Smooth muscle cell (in vitro differentiated cells): ENCODE measurements around the gene TMEM212. TPM values are rescaled to one million over a fixed set of nuclear protein-coding genes. Genes with fewer than 3 reads are reported as not detected.

Experiments
- DNase-seq: peaks from one replicate; lab custom pipeline; 2025; ENCODE audit not compliant: unreplicated experiment; lab: John Stamatoyannopoulos, UW
- H2AFZ ChIP-seq: fragments of 200-600 bp; sonication (generic); 2 replicates; pipeline ENCODE4 v1.6.0; 2016; ENCODE audit warnings: antibody characterized with exemption, low read depth, mild to moderate bottlenecking
- H3F3A ChIP-seq: fragments of 200-600 bp; sonication (generic); 2 replicates; pipeline ENCODE4 v1.6.0; 2017; ENCODE audit warnings: antibody characterized with exemption, low read depth
- H3K27ac ChIP-seq: fragments of 200-600 bp; sonication (generic); 2 replicates; pipeline ENCODE4 v1.5.1; 2016; ENCODE audit warnings: low read depth, mild to moderate bottlenecking
- H3K27me3 ChIP-seq: fragments of 200-600 bp; sonication (generic); 2 replicates; pipeline ENCODE4 v1.6.1; 2016; ENCODE audit warnings: low read depth, mild to moderate bottlenecking
- H3K36me3 ChIP-seq: fragments of 200-600 bp; sonication (generic); 2 replicates; pipeline ENCODE4 v1.5.1; 2016; ENCODE audit warnings: low read depth
- H3K4me1 ChIP-seq: fragments of 200-600 bp; sonication (generic); 2 replicates; pipeline ENCODE4 v1.5.1; 2016; ENCODE audit warnings: low read depth
- H3K4me2 ChIP-seq: fragments of 200-600 bp; sonication (generic); 2 replicates; pipeline ENCODE4 v1.6.0; 2016; ENCODE audit warnings: mild to moderate bottlenecking
- H3K4me3 ChIP-seq: fragments of 200-600 bp; sonication (generic); 2 replicates; pipeline ENCODE4 v1.5.1; 2016; ENCODE audit warnings: mild to moderate bottlenecking
- H3K79me2 ChIP-seq: fragments of 200-600 bp; sonication (generic); 2 replicates; pipeline ENCODE4 v1.6.0; 2016; ENCODE audit warnings: low read depth, mild to moderate bottlenecking
- H3K9ac ChIP-seq: fragments of 200-600 bp; sonication (generic); 2 replicates; pipeline ENCODE4 v1.6.0; 2016; ENCODE audit warnings: low read depth
- H3K9me3 ChIP-seq: fragments of 200-600 bp; sonication (generic); replicated peaks from 2 replicates; pipeline ENCODE4 v1.5.1; 2016; ENCODE audit warnings: low read depth
- H4K20me1 ChIP-seq: fragments of 200-600 bp; sonication (generic); 2 replicates; pipeline ENCODE4 v1.6.0; 2016; ENCODE audit warnings: low read depth
- CTCF ChIP-seq: fragments of 200-600 bp; sonication (generic); IDR thresholded peaks from 2 replicates; pipeline ENCODE4 v1.5.1; 2017; ENCODE audit warnings: borderline replicate concordance, mild to moderate bottlenecking, antibody characterized with exemption; ENCODE audit not compliant: insufficient read depth, poor library complexity, severe bottlenecking
- WGBS: methylation state at CpG from one replicate; pipeline ENCODE4 v1.1.7; 2016; ENCODE audit warnings: low lambda C conversion rate; 5-methylcytosine and 5-hydroxymethylcytosine counted together
- polyA plus RNA-seq: library from polyadenylated mRNA; unstranded; fragments of >200 nt; fragmentation: Nextera tagmentation; extraction: Ambion mirVana; gene quantifications from 2 replicates; pipeline ENCODE4 v1.2.1, GENCODE V29; 2016
- total RNA-seq: library from RNA; depleted of rRNA; stranded (reverse); fragments of >200 nt; gene quantifications from 2 replicates; pipeline ENCODE4 v1.2.3, GENCODE V29; 2014

TMEM212 gene
- total and polyA plus RNA-seq, 2 experiments from 2014 or later = not detected

- H3K27me3 ChIP-seq = no peaks in the 10 kb centered on the region
- no peaks in the 10 kb centered on the region for H3F3A ChIP-seq
- H3K79me2 ChIP-seq = no peaks in the 10 kb centered on the region
- no peak overlapping the region for H3K4me2 ChIP-seq
- H3K27ac ChIP-seq = no peak overlapping the region
- H3K9ac ChIP-seq = no peak overlapping the region
- DNase-seq = no peak
- WGBS = 39% methylated on average over 2 of the region's 2 CpGs
- H3K36me3 ChIP-seq = no peaks in the 10 kb centered on the region
- H3K9me3 ChIP-seq = no peaks in the 10 kb centered on the region
- H3K4me3 ChIP-seq = no peak overlapping the region
- H3K4me1 ChIP-seq = no peaks in the 10 kb centered on the region
- no peak for TF ChIP-seq CTCF
- no peaks in the 10 kb centered on the region for H4K20me1 ChIP-seq
- H2AFZ ChIP-seq = no peak overlapping the region
Measured at GRCh38 chr3:171908731-171909130, 65.6 kb downstream of the TMEM212 start.

Other genes starting within 250 kb of the TMEM212 start
- 33.8 and 36.1 TPM in 2 replicates for gene PLD1, start 32.9 kb upstream of the TMEM212 start, total RNA-seq
- 15.2 and 15.6 TPM in 2 replicates for gene PLD1, start 32.9 kb upstream of the TMEM212 start, polyA plus RNA-seq
- 265 and 294 TPM in 2 replicates for gene FNDC3B, start 196.2 kb downstream of the TMEM212 start, total RNA-seq
- 149 and 161 TPM in 2 replicates for gene FNDC3B, start 196.2 kb downstream of the TMEM212 start, polyA plus RNA-seq